GM19043 (cell line): ENCODE results near the gene ZNF714.
A peak's percentile ranks its signal among the peaks of the same experiment; 100 is the strongest.
"Not testable (repeated sequence)": the region's sequence is repeated elsewhere in the genome, so short reads cannot be mapped to it uniquely, and the experiment has no call there.

Experiments used
- ATAC-seq: cut with Tn5 transposase; IDR thresholded peaks from one replicate; pipeline ENCODE4 v1.9.1; 2021; ENCODE audit warnings: low read depth; ENCODE audit not compliant: unreplicated experiment

The ZNF714 gene

GRCh38 chr19:21128901-21129698 lies 47.1 kb downstream of the ZNF714 start:
- no peak for ATAC-seq

GRCh38 chr19:21130097-21130775 lies 48.2 kb downstream of the ZNF714 start:
- ATAC-seq: no peak

- ATAC-seq: no peak
Observed at GRCh38 chr19:21133633-21134032, 51.6 kb downstream of the ZNF714 start.

- no peak for ATAC-seq
Observed at GRCh38 chr19:21134934-21135366, 52.9 kb downstream of the ZNF714 start.

- no peak for ATAC-seq
Observed at GRCh38 chr19:21135433-21135832, 53.4 kb downstream of the ZNF714 start.

GRCh38 chr19:21138130-21138529 lies 56.1 kb downstream of the ZNF714 start:
- ATAC-seq: no peak

GRCh38 chr19:21141006-21141405 lies 59.0 kb downstream of the ZNF714 start:
- not testable (repeated sequence) for ATAC-seq

GRCh38 chr19:21141787-21142464 lies 59.9 kb downstream of the ZNF714 start, which contains the start of gene ZNF431:
Gene ZNF431, plus strand, starts transcription at chr19:21142040. Its CDS starts 144 bp downstream, at chr19:21142184.
- ATAC-seq: peak; percentile 94

GRCh38 chr19:21143428-21143827 lies 61.4 kb downstream of the ZNF714 start:
- no peak for ATAC-seq

GRCh38 chr19:21143854-21144253 lies 61.9 kb downstream of the ZNF714 start:
- no peak for ATAC-seq

- no peak for ATAC-seq
Observed at GRCh38 chr19:21147540-21147939, 65.5 kb downstream of the ZNF714 start.

GRCh38 chr19:21148681-21149080 lies 66.7 kb downstream of the ZNF714 start:
- no peak for ATAC-seq

GRCh38 chr19:21149877-21150276 lies 67.9 kb downstream of the ZNF714 start:
- ATAC-seq: no peak

- ATAC-seq: no peak
Observed at GRCh38 chr19:21151460-21151859, 69.5 kb downstream of the ZNF714 start.

- ATAC-seq: no peak
Observed at GRCh38 chr19:21158523-21159135, 76.6 kb downstream of the ZNF714 start.

GRCh38 chr19:21164541-21164940 lies 82.5 kb downstream of the ZNF714 start:
- ATAC-seq: no peak

GRCh38 chr19:21166436-21166835 lies 84.4 kb downstream of the ZNF714 start:
- no peak for ATAC-seq
